Right lobe of liver (tissue), 6 donors: ENCODE data around the gene ZNF384. TPM values are rescaled to one million over a fixed set of nuclear protein-coding genes. Genes with fewer than 3 reads are reported as not detected.
"Not testable (repeated sequence)": the region's sequence is repeated elsewhere in the genome, so short reads cannot be mapped to it uniquely, and the experiment has no call there.

Source experiments
- ATAC-seq, 4 donors: fragments of 200-7000 bp; cut with Tn5 transposase; one replicate each; pipeline ENCODE4 v1.9.1; 2020; ENCODE audit warnings: mild to moderate bottlenecking in 4 of 4, moderate library complexity in 4 of 4
- DNase-seq, 3 donors: peaks; one replicate each; pipeline ENCODE4 v3.0.0-alpha.2; 2020
- H3K27ac ChIP-seq, 3 donors: fragments of 200-600 bp; one replicate each; pipeline ENCODE4 v1.8.0; 2022
- H3K27me3 ChIP-seq, 2 donors: fragments of 200-600 bp; one replicate each; pipeline ENCODE4 v1.8.0; 2022
- H3K36me3 ChIP-seq, 4 donors: fragments of 200-600 bp; sonication (generic) in 1 of 4; one replicate each; pipeline versions ENCODE4 v1.5.1 to v1.8.0; 2017 to 2022; ENCODE audit warnings: control low read depth in 1 of 4
- H3K4me1 ChIP-seq, 4 donors: fragments of 200-600 bp; sonication (generic) in 1 of 4; one replicate each; pipeline versions ENCODE4 v1.5.1 to v1.8.0; 2017 to 2022; ENCODE audit warnings: control low read depth in 1 of 4
- H3K4me3 ChIP-seq, 3 donors: fragments of 200-600 bp; one replicate each; pipeline ENCODE4 v1.8.0; 2022
- H3K9me3 ChIP-seq, 4 donors: fragments of 200-600 bp; sonication (generic) in 1 of 4; one replicate each; pipeline versions ENCODE4 v1.5.1 to v1.8.0; 2017 to 2022; ENCODE audit warnings: control low read depth in 1 of 4
- POLR2A ChIP-seq: fragments of 450-650 bp; IDR thresholded peaks from one replicate; pipeline ENCODE4 v1.6.1; 2017; ENCODE audit warnings: antibody characterized with exemption, mild to moderate bottlenecking
- WGBS: methylation state at CpG from one replicate; pipeline ENCODE4 v1.1.6; 2018; ENCODE audit warnings: low coverage, low lambda C conversion rate; ENCODE audit not compliant: insufficient coverage; ENCODE audit errors: missing lambda C conversion rate; 5-methylcytosine and 5-hydroxymethylcytosine counted together
- intact Hi-C, 2 donors: fragments of 100-400 bp; cut with DNase I; formaldehyde crosslinking; loops; one replicate each; pipeline versions ENCODE4 v1.11.2 to v1.14.1; 2022
- total RNA-seq, 6 experiments: library from RNA; depleted of rRNA in 2 of 6; stranded (reverse); fragments of >200 nt in 2 of 6; fragmentation: NEBNext Ultra II Directional in 3 of 6; extraction: Animal tissue kit (Norgen Biotek cat#: 25700) in 3 of 6; gene quantifications; one replicate each; pipeline versions ENCODE4 v1.1.0 to v1.2.4, GENCODE V29; 2016 to 2023
- TF ChIP-seq, protein P1 (sequence below), 4 donors: fragments of 200-600 bp in 3 of 4; fragments of 450-650 bp in 1 of 4; IDR thresholded peaks; one replicate each; pipeline versions ENCODE4 v1.5.1 to v1.8.0; 2016 to 2022; ENCODE audit warnings: antibody characterized with exemption in 4 of 4, mild to moderate bottlenecking in 2 of 4
- donor health status: DM: no; HTN: yes; CAD: no.
- donor health status: DM: no; HTN: no; CAD: no.
- donor health status: DM: no; HTN: no; CAD: no.
- donor health status: DM: no; HTN: yes; CAD: no.
- donor health status: DM: no; HTN: yes; CAD: no.

Gene ZNF384
- total RNA-seq, 6 experiments from 2014 or later = 11.9 to 22.3 (median 18.3) TPM

DNA sequence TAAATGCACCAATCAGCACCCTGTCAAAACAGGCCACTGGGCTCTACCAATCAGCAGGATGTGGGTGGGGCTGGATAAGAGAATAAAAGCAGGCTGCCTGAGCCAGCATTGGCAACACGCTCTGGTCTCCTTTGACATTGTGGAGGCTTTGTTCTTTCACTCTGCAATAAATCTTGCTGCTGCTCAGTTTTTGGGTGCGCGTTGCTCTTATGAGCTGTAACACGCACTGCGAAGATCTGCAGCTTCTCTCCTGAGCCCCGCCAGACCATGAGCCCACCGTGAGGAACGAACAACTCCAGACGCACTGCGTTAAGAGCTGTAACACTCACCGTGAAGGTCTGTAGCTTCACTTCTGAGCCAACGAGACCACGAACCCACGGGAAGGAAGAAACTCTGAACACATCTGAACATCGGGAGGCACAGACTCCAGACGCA, 19.8 kb upstream of the ZNF384 start:
- Histone ChIP-seq H3K4me3 (no peak overlapping the region), H3K36me3 (no peaks in the 10 kb centered on the region), H3K27me3 (no peaks in the 10 kb centered on the region), H3K9me3 (no peaks in the 10 kb centered on the region), H3K4me1 (no peaks in the 10 kb centered on the region), H3K27ac (no peak overlapping the region)
- DNase-seq (no peak), ATAC-seq (no peak)
- intact Hi-C loops = no loop called here
- no peak for TF ChIP-seq POLR2A
- TF ChIP-seq, protein P1, sequence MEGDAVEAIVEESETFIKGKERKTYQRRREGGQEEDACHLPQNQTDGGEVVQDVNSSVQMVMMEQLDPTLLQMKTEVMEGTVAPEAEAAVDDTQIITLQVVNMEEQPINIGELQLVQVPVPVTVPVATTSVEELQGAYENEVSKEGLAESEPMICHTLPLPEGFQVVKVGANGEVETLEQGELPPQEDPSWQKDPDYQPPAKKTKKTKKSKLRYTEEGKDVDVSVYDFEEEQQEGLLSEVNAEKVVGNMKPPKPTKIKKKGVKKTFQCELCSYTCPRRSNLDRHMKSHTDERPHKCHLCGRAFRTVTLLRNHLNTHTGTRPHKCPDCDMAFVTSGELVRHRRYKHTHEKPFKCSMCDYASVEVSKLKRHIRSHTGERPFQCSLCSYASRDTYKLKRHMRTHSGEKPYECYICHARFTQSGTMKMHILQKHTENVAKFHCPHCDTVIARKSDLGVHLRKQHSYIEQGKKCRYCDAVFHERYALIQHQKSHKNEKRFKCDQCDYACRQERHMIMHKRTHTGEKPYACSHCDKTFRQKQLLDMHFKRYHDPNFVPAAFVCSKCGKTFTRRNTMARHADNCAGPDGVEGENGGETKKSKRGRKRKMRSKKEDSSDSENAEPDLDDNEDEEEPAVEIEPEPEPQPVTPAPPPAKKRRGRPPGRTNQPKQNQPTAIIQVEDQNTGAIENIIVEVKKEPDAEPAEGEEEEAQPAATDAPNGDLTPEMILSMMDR (IDR thresholded peaks at IDR 0.05) = no peak
- WGBS = 88% methylated on average over 8 of the region's 16 CpGs

DNA sequence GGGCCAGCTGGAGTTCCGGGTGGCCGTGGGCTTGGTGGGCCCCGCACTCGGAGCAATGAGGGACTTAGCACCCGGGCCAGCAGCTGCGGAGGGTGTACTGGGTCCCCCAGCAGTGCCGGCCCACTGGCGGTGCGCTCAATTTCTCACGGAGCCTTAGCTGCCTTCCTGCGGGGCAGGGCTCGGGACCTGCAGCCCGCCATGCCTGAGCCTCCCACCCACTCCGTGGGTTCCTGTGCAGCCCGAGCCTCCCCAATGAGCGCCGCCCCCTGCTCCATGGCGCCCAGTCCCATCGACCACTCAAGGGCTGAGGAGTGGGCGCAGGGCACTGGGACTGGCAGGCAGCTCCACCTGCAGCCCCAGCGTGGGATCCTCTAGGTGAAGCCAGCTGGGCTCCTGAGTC, 19.2 kb upstream of the ZNF384 start:
- WGBS = 0% methylated on average over 1 of the region's 21 CpGs
- ATAC-seq, H3K9me3 ChIP-seq, intact Hi-C loops, H3K27ac ChIP-seq, DNase-seq, H3K27me3 ChIP-seq, H3K36me3 ChIP-seq, H3K4me1 ChIP-seq, H3K4me3 ChIP-seq: not testable (repeated sequence)

DNA sequence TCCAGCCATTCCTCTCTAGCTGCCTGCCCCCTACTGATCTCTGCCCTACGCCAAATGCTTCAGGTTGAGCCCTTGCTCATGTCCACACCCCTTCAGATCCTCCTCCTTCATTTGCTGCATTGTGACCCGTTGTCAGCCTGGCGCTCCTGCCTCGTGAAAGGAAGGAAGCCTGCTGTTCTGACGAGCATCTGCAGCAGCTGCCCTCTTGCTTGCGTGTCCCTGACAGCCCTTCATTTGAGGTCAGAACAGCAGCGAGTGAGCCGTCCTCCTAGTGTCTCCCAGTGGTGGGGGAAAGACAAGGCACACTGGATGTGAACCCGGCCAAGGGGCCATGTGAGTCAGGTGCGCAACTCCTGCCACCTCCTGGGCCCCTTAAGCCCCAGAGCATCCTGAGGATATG, 14.5 kb upstream of the ZNF384 start:
- WGBS = 3% methylated on average over 6 of the region's 10 CpGs
- Histone ChIP-seq H3K9me3 (no peaks in the 10 kb centered on the region), H3K27me3 (peaks cover 6 to 11% of the 10 kb centered on the region in 2 donors), H3K4me1 (peaks cover 0 to 5% (median 0%) of the 10 kb centered on the region in 4 donors), H3K27ac (no peak overlapping the region), H3K4me3 (no peak overlapping the region), H3K36me3 (no peaks in the 10 kb centered on the region)
- TF ChIP-seq POLR2A = no peak
- TF ChIP-seq, protein P1 (IDR thresholded peaks at IDR 0.05) = no peak
- intact Hi-C loops = no loop called here
- ATAC-seq (no peak), DNase-seq (no peak)

DNA sequence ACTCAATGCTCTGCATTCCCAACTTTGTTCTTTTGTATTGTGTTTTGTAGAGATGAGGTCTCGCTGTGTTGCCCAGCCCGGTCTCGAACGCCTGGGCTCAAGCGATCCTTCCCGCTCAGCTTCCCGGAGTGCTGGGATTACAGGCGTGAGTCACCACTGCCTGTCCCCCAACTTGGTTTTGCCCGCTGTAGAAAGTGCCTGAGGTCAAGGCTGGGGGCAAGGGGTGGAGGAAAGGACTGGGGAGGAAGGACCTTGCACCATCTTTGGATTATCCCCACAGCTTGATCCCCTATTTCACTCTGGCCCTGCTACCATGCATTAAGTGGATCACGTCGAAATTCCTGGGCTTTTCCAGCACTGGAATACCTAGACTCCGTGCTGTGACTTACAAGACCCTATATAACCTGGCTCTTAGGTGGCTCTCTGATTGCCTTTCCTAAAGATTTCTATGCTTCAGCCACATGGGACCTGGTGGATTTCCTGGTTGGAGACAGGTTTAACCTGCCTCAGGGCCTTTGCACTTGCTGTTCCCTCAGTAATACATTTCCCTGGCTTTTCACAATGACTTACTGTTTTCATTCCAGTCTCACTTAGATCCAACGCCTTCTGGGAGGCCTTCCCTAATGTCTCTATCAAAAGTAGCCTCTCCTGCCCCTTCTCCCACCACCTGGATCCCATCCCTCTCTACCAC, 12.0 kb upstream of the ZNF384 start:
- ATAC-seq = no peak
- DNase-seq = no peak
- intact Hi-C loops = no loop called here
- 24% methylated on average over 5 of the region's 13 CpGs for WGBS
- peaks cover 0 to 5% (median 0%) of the 10 kb centered on the region in 4 donors for H3K4me1 ChIP-seq
- H3K9me3 ChIP-seq = no peaks in the 10 kb centered on the region
- peaks cover 6 to 11% of the 10 kb centered on the region in 2 donors for H3K27me3 ChIP-seq
- TF ChIP-seq, protein P1 (IDR thresholded peaks at IDR 0.05) = no peak
- TF ChIP-seq POLR2A = no peak
- no peak overlapping the region for H3K4me3 ChIP-seq
- H3K36me3 ChIP-seq = no peaks in the 10 kb centered on the region
- H3K27ac ChIP-seq = no peak overlapping the region

DNA sequence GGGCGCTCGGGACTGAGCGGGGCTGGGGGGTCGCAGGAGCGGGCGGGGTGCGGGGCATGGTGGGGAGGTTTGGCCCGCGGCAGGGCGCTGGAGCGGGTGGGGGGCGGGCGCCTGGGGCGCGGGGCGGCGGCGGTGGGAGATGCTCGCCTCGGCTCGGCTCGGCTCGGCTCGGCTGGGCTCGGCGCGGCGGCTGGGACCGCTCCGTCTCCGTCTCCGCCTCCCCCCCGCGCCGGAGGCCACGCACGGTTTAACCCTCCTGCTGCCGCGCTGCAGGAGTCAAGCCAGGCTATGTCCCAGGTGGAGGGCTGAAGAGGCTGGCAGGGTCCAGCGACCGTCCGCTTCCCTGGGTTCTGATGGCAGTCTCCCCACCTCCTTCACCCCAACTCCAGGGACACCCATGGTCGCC, 11.5 kb upstream of the ZNF384 start, which contains the start of gene PIANP:
TSS of gene PIANP (minus strand) at position 170 of the 406 bp plus-strand sequence. CDS start 2,754 bp downstream, outside the sequence.
- Histone ChIP-seq H3K36me3 (no peaks in the 10 kb centered on the region), H3K4me1 (peaks cover 0 to 5% (median 0%) of the 10 kb centered on the region in 4 donors), H3K27ac (no peak within 1 kb of the TSS), H3K9me3 (no peaks in the 10 kb centered on the region), H3K4me3 (no peak within 1 kb of the TSS), H3K27me3 (peaks cover 6 to 11% of the 10 kb centered on the region in 2 donors)
- intact Hi-C loops = no loop called here
- no peak for TF ChIP-seq POLR2A
- TF ChIP-seq, protein P1 (IDR thresholded peaks at IDR 0.05) = no peak
- WGBS = 0% methylated on average over 1 of the region's 43 CpGs
- DNase-seq = no peak
- peak; percentile 43 to 65 (median 54) for ATAC-seq
